ENCODE measurements around the gene C11orf86.

GRCh38 chr11:67001332-67001731 is 26.2 kb downstream of the C11orf86 start:
- TF ChIP-seq HDAC6 (IDR thresholded peaks at IDR 0.05; ENCODE audit: low read depth, low read length) (no peak), RFX5 (IDR thresholded peaks at IDR 0.05; ENCODE audit: borderline replicate concordance, low read depth, low read length) (no peak), CTCF (IDR thresholded peaks at IDR 0.05; ENCODE audit: control extremely low read depth in 1 of 3, insufficient read depth in 1 of 3, low read depth in 1 of 3, low read length in 3 of 3) (no peak), SP2 (IDR thresholded peaks at IDR 0.05; ENCODE audit: low read length) (no peak), CHD2 (IDR thresholded peaks at IDR 0.05; ENCODE audit: low read length) (no peak), KDM5A (IDR thresholded peaks at IDR 0.05; ENCODE audit: low read length) (no peak), NRF1 (IDR thresholded peaks at IDR 0.05; ENCODE audit: low read depth, low read length) (no peak), EZH2 (IDR thresholded peaks at IDR 0.05; ENCODE audit: low read depth, low read length, severe bottlenecking) (no peak), MAX (IDR thresholded peaks at IDR 0.05) (no peak), CEBPB (IDR thresholded peaks at IDR 0.05; ENCODE audit: low read depth, low read length) (no peak), CHD7 (IDR thresholded peaks at IDR 0.05; ENCODE audit: insufficient replicate concordance, low read length) (no peak), E2F6 (IDR thresholded peaks at IDR 0.05) (no peak), SAP30 (IDR thresholded peaks at IDR 0.05; ENCODE audit: insufficient read depth, insufficient replicate concordance, low read length) (no peak)
